ENCODE measurements around the gene SH3RF3. TPM values are rescaled to one million over a fixed set of nuclear protein-coding genes. Genes with fewer than 3 reads are reported as not detected.
A peak's percentile ranks its signal among the peaks of the same experiment; 100 is the strongest.

Gene SH3RF3
- total and polyA plus RNA-seq, 8 donors = 7.0 to 11.1 (median 8.3) TPM

DNA sequence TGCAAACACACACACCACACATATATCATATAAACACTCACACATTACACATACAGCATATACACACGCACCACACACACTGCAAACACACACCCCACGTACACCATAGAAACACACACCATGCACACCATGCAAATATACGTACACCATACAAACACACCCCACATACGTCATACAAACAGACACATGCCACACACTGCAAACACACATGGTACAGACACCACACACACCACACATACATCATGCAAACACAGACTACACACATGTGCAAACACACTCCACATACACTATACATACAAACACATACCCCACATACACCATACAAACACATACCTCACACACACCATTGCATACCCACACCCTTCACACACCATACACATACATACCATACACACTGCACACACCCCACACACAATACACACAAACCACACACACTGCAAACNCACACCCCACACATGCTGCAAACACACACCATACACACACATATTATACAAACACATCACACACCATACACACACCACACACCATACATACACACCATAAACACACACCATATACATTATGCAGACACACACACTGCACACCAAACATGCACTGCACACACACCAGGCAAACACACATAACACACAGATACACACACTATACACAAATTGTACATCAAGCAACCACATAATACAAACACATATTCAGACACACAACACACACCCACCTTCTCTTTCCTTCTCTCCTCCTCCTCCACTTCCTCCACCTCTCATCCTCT lies 364.4 kb downstream of the SH3RF3 start:
- Histone ChIP-seq H3K4me1 (peaks cover 7 to 12% of the 10 kb centered on the region in 2 donors), H3K4me3 (no peak overlapping the region), H3K9me3 (no peaks in the 10 kb centered on the region), H3K36me3 (peaks cover 0 to 4% of the 10 kb centered on the region in 2 donors), H3K27me3 (no peaks in the 10 kb centered on the region), H3K27ac (no peak overlapping the region)
- ATAC-seq = no peak
- TF ChIP-seq, protein P1, sequence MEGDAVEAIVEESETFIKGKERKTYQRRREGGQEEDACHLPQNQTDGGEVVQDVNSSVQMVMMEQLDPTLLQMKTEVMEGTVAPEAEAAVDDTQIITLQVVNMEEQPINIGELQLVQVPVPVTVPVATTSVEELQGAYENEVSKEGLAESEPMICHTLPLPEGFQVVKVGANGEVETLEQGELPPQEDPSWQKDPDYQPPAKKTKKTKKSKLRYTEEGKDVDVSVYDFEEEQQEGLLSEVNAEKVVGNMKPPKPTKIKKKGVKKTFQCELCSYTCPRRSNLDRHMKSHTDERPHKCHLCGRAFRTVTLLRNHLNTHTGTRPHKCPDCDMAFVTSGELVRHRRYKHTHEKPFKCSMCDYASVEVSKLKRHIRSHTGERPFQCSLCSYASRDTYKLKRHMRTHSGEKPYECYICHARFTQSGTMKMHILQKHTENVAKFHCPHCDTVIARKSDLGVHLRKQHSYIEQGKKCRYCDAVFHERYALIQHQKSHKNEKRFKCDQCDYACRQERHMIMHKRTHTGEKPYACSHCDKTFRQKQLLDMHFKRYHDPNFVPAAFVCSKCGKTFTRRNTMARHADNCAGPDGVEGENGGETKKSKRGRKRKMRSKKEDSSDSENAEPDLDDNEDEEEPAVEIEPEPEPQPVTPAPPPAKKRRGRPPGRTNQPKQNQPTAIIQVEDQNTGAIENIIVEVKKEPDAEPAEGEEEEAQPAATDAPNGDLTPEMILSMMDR (IDR thresholded peaks at IDR 0.05) = no peak
- intact Hi-C loops (cut with DNase I) = no loop called here
- no peak for DNase-seq

GRCh38 chr2:109494351-109494750 lies 365.3 kb downstream of the SH3RF3 start:
- TF ChIP-seq, protein P1 (IDR thresholded peaks at IDR 0.05) = no peak
- Histone ChIP-seq H3K9me3 (no peaks in the 10 kb centered on the region), H3K4me1 (peaks cover 7 to 13% of the 10 kb centered on the region in 2 donors), H3K36me3 (peaks cover 0 to 4% of the 10 kb centered on the region in 2 donors), H3K4me3 (no peak overlapping the region), H3K27ac (no peak overlapping the region), H3K27me3 (no peaks in the 10 kb centered on the region)
- ATAC-seq (peak; percentile 13), DNase-seq (no peak)
- intact Hi-C loops (cut with DNase I) = no loop called here

DNA sequence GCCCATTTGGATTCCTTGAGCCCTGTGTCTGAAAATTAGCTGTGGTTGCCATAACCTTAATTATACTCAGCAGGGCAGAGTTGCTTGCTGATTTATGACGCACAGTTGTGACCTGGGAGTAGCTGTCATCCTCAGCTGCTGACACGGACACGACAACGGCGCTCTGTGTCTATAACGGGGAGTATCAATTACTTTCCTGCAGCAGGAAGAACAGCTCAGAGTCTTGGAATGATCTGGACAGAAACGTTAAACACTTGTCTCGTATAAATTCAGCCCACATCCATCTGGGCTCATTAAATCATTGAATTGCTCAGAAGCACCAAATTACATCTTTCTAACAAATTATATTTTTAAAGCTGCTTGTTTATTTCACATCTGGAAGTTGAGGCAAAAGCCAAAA lies 368.5 kb downstream of the SH3RF3 start:
- ATAC-seq = no peak
- no peak overlapping the region for H3K27ac ChIP-seq

GRCh38 chr2:109497911-109498870 lies 369.2 kb downstream of the SH3RF3 start:
- peaks cover 7 to 15% of the 10 kb centered on the region in 2 donors for H3K4me1 ChIP-seq
- DNase-seq = peak in 1 of 4 donors; percentile 55
- H3K27me3 ChIP-seq = no peaks in the 10 kb centered on the region
- peaks cover 0 to 9% of the 10 kb centered on the region in 2 donors for H3K36me3 ChIP-seq
- no peaks in the 10 kb centered on the region for H3K9me3 ChIP-seq
- intact Hi-C loops (cut with DNase I) = loop anchor here in 1 of 2 donors (5.0 kb wide), 1 partner anchor 371 kb away; the partner anchor contains the start of gene SH3RF3
- no peak overlapping the region for H3K4me3 ChIP-seq
- no peak overlapping the region for H3K27ac ChIP-seq
- no peak for ATAC-seq
- TF ChIP-seq, protein P1 (IDR thresholded peaks at IDR 0.05) = no peak

More for the DNA sequence above, 368.5 kb downstream of the SH3RF3 start:
- no peaks in the 10 kb centered on the region for H3K9me3 ChIP-seq
- TF ChIP-seq, protein P1 (IDR thresholded peaks at IDR 0.05) = no peak
- peaks cover 0 to 12% of the 10 kb centered on the region in 2 donors for H3K36me3 ChIP-seq
- DNase-seq = no peak
- intact Hi-C loops (cut with DNase I) = loop anchor here in 1 of 2 donors (5.0 kb wide), 1 partner anchor 370 kb away; the partner anchor contains the start of gene SH3RF3
- peaks cover 7 to 15% of the 10 kb centered on the region in 2 donors for H3K4me1 ChIP-seq
- no peaks in the 10 kb centered on the region for H3K27me3 ChIP-seq
- H3K4me3 ChIP-seq = no peak overlapping the region
